ENCODE results near the gene LRFN3. TPM values are rescaled to one million over a fixed set of nuclear protein-coding genes. Genes with fewer than 3 reads are reported as not detected.

The LRFN3 gene
- total RNA-seq, 1 donor from 2014 or later, result 2.3 TPM

- H3F3A ChIP-seq (ENCODE audit: low read depth), result peaks cover 13% of the 10 kb centered on the region
- H3K27me3 Mint-ChIP-seq (ENCODE audit: insufficient read depth, low read depth), result peaks cover 23% of the 10 kb centered on the region
- no peak overlapping the region for H3K4me2 ChIP-seq
- H3K4me3 ChIP-seq, result no peak overlapping the region
- H2AFZ ChIP-seq (replicated peaks), result no peak overlapping the region
- peak overlapping the region; percentile 50 for H3K27ac Mint-ChIP-seq
- H4K20me1 ChIP-seq (ENCODE audit: low read depth), result no peaks in the 10 kb centered on the region
- H3K36me3 ChIP-seq, result no peaks in the 10 kb centered on the region
- no peak overlapping the region for H3K9ac ChIP-seq
- peaks cover 26% of the 10 kb centered on the region for H3K27me3 ChIP-seq
- H3K4me1 ChIP-seq, result peaks cover 3% of the 10 kb centered on the region
- TF ChIP-seq EZH2 (IDR thresholded peaks at IDR 0.05), result no peak
- no peak for TF ChIP-seq EZH2phosphoT487 (IDR thresholded peaks at IDR 0.05)
- TF ChIP-seq CTCF (IDR thresholded peaks at IDR 0.05), result no peak
- no peak overlapping the region for H3K27ac ChIP-seq
- H3K36me3 Mint-ChIP-seq, result no peaks in the 10 kb centered on the region
- no peaks in the 10 kb centered on the region for H3K9me3 Mint-ChIP-seq
- H3K4me1 Mint-ChIP-seq, result peaks cover 41% of the 10 kb centered on the region
- no peak for DNase-seq (ENCODE audit: low spot score)
- no peaks in the 10 kb centered on the region for H3K79me2 ChIP-seq (ENCODE audit: low read depth)
- peak overlapping the region; percentile 36 for H3K4me3 Mint-ChIP-seq
- no peaks in the 10 kb centered on the region for H3K9me3 ChIP-seq (ENCODE audit: low read depth)
Measured at GRCh38 chr19:35904311-35905068, 31.7 kb upstream of the LRFN3 start.

GRCh38 chr19:35905178-35905727, 30.9 kb upstream of the LRFN3 start:
- peaks cover 24% of the 10 kb centered on the region for H3K27me3 Mint-ChIP-seq (ENCODE audit: insufficient read depth, low read depth)
- Histone ChIP-seq H4K20me1 (ENCODE audit: low read depth) (no peaks in the 10 kb centered on the region), H3K9me3 (ENCODE audit: low read depth) (no peaks in the 10 kb centered on the region), H3F3A (ENCODE audit: low read depth) (peaks cover 13% of the 10 kb centered on the region), H3K79me2 (ENCODE audit: low read depth) (no peaks in the 10 kb centered on the region), H3K27ac (no peak overlapping the region), H3K4me1 (peaks cover 6% of the 10 kb centered on the region), H3K4me3 (no peak overlapping the region), H3K36me3 (no peaks in the 10 kb centered on the region), H3K9ac (no peak overlapping the region), H3K4me2 (no peak overlapping the region), H3K27me3 (peaks cover 26% of the 10 kb centered on the region), H2AFZ (replicated peaks) (no peak overlapping the region)
- no peak overlapping the region for H3K4me3 Mint-ChIP-seq
- peak overlapping the region; percentile 50 for H3K27ac Mint-ChIP-seq
- H3K4me1 Mint-ChIP-seq, result peaks cover 41% of the 10 kb centered on the region
- H3K9me3 Mint-ChIP-seq, result no peaks in the 10 kb centered on the region
- no peaks in the 10 kb centered on the region for H3K36me3 Mint-ChIP-seq
- TF ChIP-seq EZH2phosphoT487 (IDR thresholded peaks at IDR 0.05), result no peak
- no peak for TF ChIP-seq EZH2 (IDR thresholded peaks at IDR 0.05)
- no peak for TF ChIP-seq CTCF (IDR thresholded peaks at IDR 0.05)
- no peak for DNase-seq (ENCODE audit: low spot score)

GRCh38 chr19:35907377-35907745, 28.8 kb upstream of the LRFN3 start:
- peaks cover 32% of the 10 kb centered on the region for H3K4me1 Mint-ChIP-seq
- no peak for TF ChIP-seq EZH2phosphoT487 (IDR thresholded peaks at IDR 0.05)
- no peak for TF ChIP-seq EZH2 (IDR thresholded peaks at IDR 0.05)
- no peak for TF ChIP-seq CTCF (IDR thresholded peaks at IDR 0.05)
- Histone ChIP-seq H3K9ac (no peak overlapping the region), H3K4me1 (peaks cover 6% of the 10 kb centered on the region), H3K27me3 (peaks cover 10% of the 10 kb centered on the region), H2AFZ (replicated peaks) (no peak overlapping the region), H3K4me3 (no peak overlapping the region), H3K9me3 (ENCODE audit: low read depth) (no peaks in the 10 kb centered on the region), H4K20me1 (ENCODE audit: low read depth) (no peaks in the 10 kb centered on the region), H3K36me3 (no peaks in the 10 kb centered on the region), H3K27ac (no peak overlapping the region), H3K79me2 (ENCODE audit: low read depth) (no peaks in the 10 kb centered on the region), H3F3A (ENCODE audit: low read depth) (no peaks in the 10 kb centered on the region), H3K4me2 (no peak overlapping the region)
- no peaks in the 10 kb centered on the region for H3K9me3 Mint-ChIP-seq
- no peaks in the 10 kb centered on the region for H3K36me3 Mint-ChIP-seq
- H3K27me3 Mint-ChIP-seq (ENCODE audit: insufficient read depth, low read depth), result peaks cover 25% of the 10 kb centered on the region
- H3K27ac Mint-ChIP-seq, result peak overlapping the region; percentile 94
- DNase-seq (ENCODE audit: low spot score), result no peak
- no peak overlapping the region for H3K4me3 Mint-ChIP-seq

Measured in neural progenitor cell (in vitro differentiated cells).